Effector memory CD4-positive, alpha-beta T cell (primary cell): Measurements from ENCODE around the gene LRRC10B.

Experiments used
- DNase-seq, 3 donors: peaks; one replicate each; pipeline ENCODE4 v3.0.0-alpha.2; 2020
- H3K27ac ChIP-seq: 2 replicates; pipeline ENCODE4 v1.7.0; 2013; ENCODE audit warnings: mild to moderate bottlenecking, low read length, moderate library complexity; ENCODE audit not compliant: insufficient read depth, poor library complexity, severe bottlenecking
- H3K27me3 ChIP-seq: replicated peaks from 2 replicates; pipeline ENCODE4 v1.7.0; 2013; ENCODE audit warnings: mild to moderate bottlenecking, low read length; ENCODE audit not compliant: insufficient read depth, control insufficient read depth, poor library complexity, severe bottlenecking
- H3K36me3 ChIP-seq: 2 replicates; pipeline ENCODE4 v1.7.0; 2013; ENCODE audit warnings: mild to moderate bottlenecking, low read length, moderate library complexity; ENCODE audit not compliant: control insufficient read depth, insufficient read depth
- H3K4me1 ChIP-seq: 2 replicates; pipeline ENCODE4 v1.7.0; 2013; ENCODE audit warnings: low read length, mild to moderate bottlenecking; ENCODE audit not compliant: control insufficient read depth, insufficient read depth, poor library complexity, severe bottlenecking
- H3K4me3 ChIP-seq: 2 replicates; pipeline ENCODE4 v1.7.0; 2013; ENCODE audit warnings: low read length, low read depth, mild to moderate bottlenecking; ENCODE audit not compliant: insufficient read depth, poor library complexity, severe bottlenecking
- H3K9me3 ChIP-seq: 2 replicates; pipeline ENCODE4 v1.7.0; 2013; ENCODE audit warnings: mild to moderate bottlenecking, low read length, moderate library complexity; ENCODE audit not compliant: control insufficient read depth

Gene LRRC10B

DNA sequence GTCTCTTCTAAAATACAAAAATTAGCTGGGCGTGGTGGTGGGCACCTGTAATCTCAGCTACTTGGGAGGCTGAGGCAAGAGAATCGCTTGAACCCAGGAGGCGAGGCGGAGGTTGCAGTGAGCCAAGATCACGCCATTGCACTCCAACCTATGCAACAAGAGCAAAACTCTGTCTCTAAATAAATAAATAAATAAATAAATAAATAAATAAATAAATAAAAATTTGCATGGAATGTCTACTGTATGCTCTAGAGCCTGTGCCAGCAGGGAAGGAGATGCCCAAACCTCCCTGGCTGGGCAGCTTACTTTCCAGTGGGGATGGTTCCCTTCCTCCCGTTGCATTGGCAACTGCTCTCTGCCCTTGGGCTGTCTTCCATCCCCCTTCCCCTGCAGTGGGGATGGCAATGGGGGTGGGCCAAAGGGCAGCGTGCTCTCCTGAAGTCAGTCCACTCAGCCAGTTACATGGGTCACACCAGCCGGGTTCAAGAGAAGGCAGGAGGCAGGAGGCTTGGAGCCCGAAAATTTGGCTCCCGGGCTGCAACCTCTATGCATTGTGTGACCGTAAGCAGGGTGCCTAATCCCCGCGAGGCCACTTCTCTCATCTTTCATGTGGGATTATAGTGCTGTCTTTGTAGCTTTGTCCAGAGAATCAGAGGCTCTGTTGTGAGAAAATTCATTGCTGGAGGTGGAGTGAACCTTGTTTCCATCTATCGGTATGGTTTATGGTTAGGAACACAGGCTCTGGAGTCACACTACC is 1.4 kb upstream of the LRRC10B start:
- Histone ChIP-seq H3K36me3 (no peaks in the 10 kb centered on the region), H3K4me1 (peaks cover 14% of the 10 kb centered on the region), H3K27me3 (peaks cover 29% of the 10 kb centered on the region), H3K4me3 (no peak overlapping the region), H3K9me3 (no peaks in the 10 kb centered on the region), H3K27ac (no peak overlapping the region)
- no peak for DNase-seq

- H3K4me1 ChIP-seq, result peaks cover 14% of the 10 kb centered on the region
- no peaks in the 10 kb centered on the region for H3K9me3 ChIP-seq
- peak; percentile 5 to 23 (median 20) for DNase-seq
- H3K36me3 ChIP-seq, result no peaks in the 10 kb centered on the region
- H3K27ac ChIP-seq, result no peak overlapping the region
- peaks cover 29% of the 10 kb centered on the region for H3K27me3 ChIP-seq
- peak overlapping the region; percentile 42 for H3K4me3 ChIP-seq
Observed at GRCh38 chr11:61509043-61510029, 787 bp downstream of the LRRC10B start.

- no peaks in the 10 kb centered on the region for H3K36me3 ChIP-seq
- peaks cover 29% of the 10 kb centered on the region for H3K27me3 ChIP-seq
- H3K4me3 ChIP-seq, result no peak overlapping the region
- DNase-seq, result no peak
- peaks cover 14% of the 10 kb centered on the region for H3K4me1 ChIP-seq
- H3K9me3 ChIP-seq, result no peaks in the 10 kb centered on the region
- H3K27ac ChIP-seq, result no peak overlapping the region
Observed at GRCh38 chr11:61510166-61510919, 1.8 kb downstream of the LRRC10B start.

GRCh38 chr11:61510974-61511373 is 2.4 kb downstream of the LRRC10B start:
- H3K27me3 ChIP-seq, result peaks cover 28% of the 10 kb centered on the region
- no peak overlapping the region for H3K4me3 ChIP-seq
- H3K4me1 ChIP-seq, result peaks cover 14% of the 10 kb centered on the region
- no peaks in the 10 kb centered on the region for H3K9me3 ChIP-seq
- H3K36me3 ChIP-seq, result no peaks in the 10 kb centered on the region
- H3K27ac ChIP-seq, result no peak overlapping the region
- DNase-seq, result no peak

DNA sequence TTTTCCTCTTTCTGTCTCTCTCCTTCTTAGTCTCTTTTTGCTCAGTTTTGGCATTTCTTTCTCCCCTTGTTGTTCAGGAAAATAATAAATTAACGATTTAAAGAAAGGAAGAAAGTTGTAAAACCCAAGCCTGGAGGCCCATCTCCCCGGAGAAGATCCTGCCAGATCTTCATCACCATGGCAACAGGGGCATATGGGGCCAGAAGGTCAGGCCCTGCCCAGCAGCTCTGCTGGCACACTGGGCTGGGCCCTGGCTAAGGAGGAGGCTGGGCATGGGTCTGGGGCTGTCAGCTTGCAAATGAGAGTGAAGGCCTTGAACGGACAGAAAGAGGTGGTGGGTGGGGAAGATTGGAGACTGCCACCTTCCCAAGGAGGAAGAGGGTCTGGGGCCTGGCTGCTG is 2.8 kb downstream of the LRRC10B start:
- no peak overlapping the region for H3K4me3 ChIP-seq
- DNase-seq, result no peak
- peaks cover 17% of the 10 kb centered on the region for H3K4me1 ChIP-seq
- H3K27me3 ChIP-seq, result peaks cover 24% of the 10 kb centered on the region
- no peaks in the 10 kb centered on the region for H3K36me3 ChIP-seq
- no peak overlapping the region for H3K27ac ChIP-seq
- H3K9me3 ChIP-seq, result no peaks in the 10 kb centered on the region

DNA sequence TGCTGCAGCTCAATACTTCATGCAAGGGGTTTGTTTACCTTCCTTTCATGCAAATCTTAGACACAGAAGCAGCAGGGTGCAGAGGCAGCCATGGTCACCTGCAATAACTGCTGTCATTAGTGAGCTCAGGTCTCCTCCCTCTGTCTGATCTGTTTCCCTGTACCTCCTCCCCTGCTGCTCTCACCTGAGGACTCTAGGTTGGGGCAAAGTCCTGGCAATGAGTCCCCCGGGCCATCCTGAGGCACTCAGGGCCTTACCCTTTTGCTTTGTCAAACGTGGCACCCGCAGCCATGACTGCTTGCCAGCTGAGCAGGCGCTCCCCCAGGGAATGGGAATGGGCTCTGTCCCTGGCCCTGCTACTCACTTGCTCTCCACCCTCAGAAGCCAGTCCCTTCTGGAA is 3.9 kb downstream of the LRRC10B start:
- H3K4me3 ChIP-seq, result no peak overlapping the region
- DNase-seq, result no peak
- H3K36me3 ChIP-seq, result no peaks in the 10 kb centered on the region
- H3K4me1 ChIP-seq, result peaks cover 22% of the 10 kb centered on the region
- H3K9me3 ChIP-seq, result no peaks in the 10 kb centered on the region
- H3K27me3 ChIP-seq, result peaks cover 23% of the 10 kb centered on the region
- no peak overlapping the region for H3K27ac ChIP-seq

- H3K4me1 ChIP-seq, result peaks cover 21% of the 10 kb centered on the region
- no peak overlapping the region for H3K27ac ChIP-seq
- H3K4me3 ChIP-seq, result no peak overlapping the region
- no peak for DNase-seq
- peaks cover 16% of the 10 kb centered on the region for H3K27me3 ChIP-seq
- no peaks in the 10 kb centered on the region for H3K9me3 ChIP-seq
- no peaks in the 10 kb centered on the region for H3K36me3 ChIP-seq
Observed at GRCh38 chr11:61513143-61513765, 4.7 kb downstream of the LRRC10B start.

DNA sequence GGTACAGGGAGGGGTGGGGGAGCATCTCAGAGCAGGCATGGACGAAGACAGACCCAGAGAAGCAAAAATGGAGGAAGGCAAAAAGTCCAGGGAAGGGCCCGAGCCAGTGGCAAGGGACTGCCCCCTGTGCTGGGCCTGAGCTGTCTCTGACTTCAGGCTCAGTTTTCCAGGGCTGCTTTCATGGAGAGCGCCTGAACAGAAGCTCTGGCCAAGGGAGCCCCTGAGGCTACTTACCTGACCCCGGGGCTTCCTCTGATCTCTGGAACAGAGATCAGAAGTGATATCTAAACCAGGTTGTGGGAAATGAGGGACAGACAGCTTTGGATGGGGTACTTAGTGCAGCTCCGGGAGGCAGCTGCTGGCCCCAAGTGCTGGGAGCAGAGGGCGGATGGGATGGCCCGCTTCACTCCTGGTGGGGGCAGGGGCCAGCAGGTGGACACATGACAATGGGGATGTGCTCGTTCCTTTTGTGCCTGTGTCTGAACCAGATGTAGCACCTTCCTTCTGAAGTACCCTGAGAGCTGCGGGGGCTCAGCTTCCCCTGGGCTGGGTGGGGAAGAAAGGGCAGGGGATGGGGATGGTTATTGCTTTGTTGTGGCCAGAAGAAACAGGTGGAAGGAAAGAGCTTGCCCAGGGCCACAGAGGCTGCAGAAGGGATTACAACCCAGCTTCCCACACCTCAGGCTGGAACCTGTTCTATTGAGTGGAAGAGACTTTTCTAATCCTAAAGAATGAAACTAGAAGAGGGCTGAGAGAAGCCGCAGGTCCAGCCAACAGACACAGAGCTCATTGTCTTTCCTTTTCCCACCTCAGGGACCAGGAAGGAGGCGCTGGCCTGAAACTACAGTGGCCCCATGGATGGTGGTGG is 5.7 kb downstream of the LRRC10B start:
- no peaks in the 10 kb centered on the region for H3K9me3 ChIP-seq
- H3K4me3 ChIP-seq, result no peak overlapping the region
- peaks cover 16% of the 10 kb centered on the region for H3K27me3 ChIP-seq
- H3K27ac ChIP-seq, result no peak overlapping the region
- DNase-seq, result no peak
- H3K36me3 ChIP-seq, result no peaks in the 10 kb centered on the region
- H3K4me1 ChIP-seq, result peaks cover 14% of the 10 kb centered on the region

GRCh38 chr11:61515686-61516085 is 7.1 kb downstream of the LRRC10B start:
- no peak overlapping the region for H3K27ac ChIP-seq
- no peak for DNase-seq
- H3K36me3 ChIP-seq, result no peaks in the 10 kb centered on the region
- no peak overlapping the region for H3K4me3 ChIP-seq
- H3K27me3 ChIP-seq, result peaks cover 4% of the 10 kb centered on the region
- no peaks in the 10 kb centered on the region for H3K9me3 ChIP-seq
- H3K4me1 ChIP-seq, result peaks cover 8% of the 10 kb centered on the region
